ENCODE results near the gene CDT1. TPM values are rescaled to one million over a fixed set of nuclear protein-coding genes. Genes with fewer than 3 reads are reported as not detected.

Gene CDT1
- total and polyA plus RNA-seq, 2 experiments from 2014 or later = 32.6 to 187 TPM

GRCh38 chr16:88847654-88848053 is 44.1 kb downstream of the CDT1 start (continued):
- TF ChIP-seq REST (IDR thresholded peaks at IDR 0.05; ENCODE audit: unreplicated experiment) = no peak
- TF ChIP-seq ZNF114 (CRISPR knock-in tag; IDR thresholded peaks at IDR 0.05) = no peak

- no peaks in the 10 kb centered on the region for H3K4me1 ChIP-seq (ENCODE audit: insufficient read depth)
- peaks cover 12% of the 10 kb centered on the region; the same call in 1 of the 3 replicates for H3K9me3 Mint-ChIP-seq
- H3K27me3 ChIP-seq (ENCODE audit: insufficient read depth) = no peaks in the 10 kb centered on the region
- TF ChIP-seq ZNF462 (CRISPR knock-in tag; IDR thresholded peaks at IDR 0.05) = no peak
- no peak for TF ChIP-seq STAT1 (IDR thresholded peaks at IDR 0.05; ENCODE audit: unreplicated experiment)
- no peak for TF ChIP-seq CTCF (conservative IDR thresholded peaks at IDR 0.05; ENCODE audit: low read depth in 2 of 2)
- no peak for TF ChIP-seq ZNF114 (CRISPR knock-in tag; IDR thresholded peaks at IDR 0.05)
- no peak for TF ChIP-seq NANOG (IDR thresholded peaks at IDR 0.05; ENCODE audit: borderline replicate concordance)
- no peak for TF ChIP-seq REST (IDR thresholded peaks at IDR 0.05; ENCODE audit: unreplicated experiment)
- no peak for TF ChIP-seq ETS1 (IDR thresholded peaks at IDR 0.05)
- no peak for TF ChIP-seq EZH2phosphoT487 (IDR thresholded peaks at IDR 0.05; ENCODE audit: unreplicated experiment)
Observed at GRCh38 chr16:88848557-88848956, 45.0 kb downstream of the CDT1 start.

More at GRCh38 chr16:88848557-88848956, 45.0 kb downstream of the CDT1 start:
- no peak for ATAC-seq
- no peaks in the 10 kb centered on the region for H3K79me2 ChIP-seq (replicated peaks; ENCODE audit: insufficient read depth)
- H3K36me3 Mint-ChIP-seq (ENCODE audit: low read depth) = peaks cover 22% of the 10 kb centered on the region
- no peak overlapping the region for H2AFZ ChIP-seq
- no peaks in the 10 kb centered on the region for H3F3A ChIP-seq (replicated peaks; ENCODE audit: low read depth)
- H3K4me3 ChIP-seq = no peak overlapping the region
- no peak for DNase-seq (ENCODE audit: low spot score)
- H3K27ac ChIP-seq (ENCODE audit: low read depth) = no peak overlapping the region
- no peaks in the 10 kb centered on the region for H3K36me3 ChIP-seq (ENCODE audit: insufficient read depth)
- 0 out of 3 replicates have a peak, but pooled peaks cover 3% of the 10 kb centered on the region for H3K4me1 Mint-ChIP-seq
- no peaks in the 10 kb centered on the region for H3K9me2 ChIP-seq (ENCODE audit: insufficient read depth)
- no peak overlapping the region for H3K4me2 ChIP-seq
- peaks cover 5% of the 10 kb centered on the region for H3K27me3 Mint-ChIP-seq (ENCODE audit: insufficient read depth, low read depth, poor library complexity)
- H4K20me1 ChIP-seq (replicated peaks; ENCODE audit: insufficient read depth) = no peaks in the 10 kb centered on the region
- H3K4me3 Mint-ChIP-seq = no peak overlapping the region
- H3K27ac Mint-ChIP-seq = no peak overlapping the region
